K562 (cell line): ENCODE data around the gene EBI3.

Experiments used
- CTCF ChIP-seq, 3 experiments: IDR thresholded peaks in 2 of 3; conservative IDR thresholded peaks in 1 of 3; 2 replicates each; pipeline ENCODE4 v1.5.1; 2011 to 2012; ENCODE audit warnings: low read length in 3 of 3, mild to moderate bottlenecking in 3 of 3, control low read depth in 2 of 3, improper control_type of control experiment in 1 of 3, inconsistent platforms in 1 of 3, low read depth in 1 of 3, mixed read lengths in 1 of 3, moderate library complexity in 1 of 3; ENCODE audit not compliant: insufficient read depth in 2 of 3
- FIP1L1 ChIP-seq: fragments of 200-400 bp; formaldehyde crosslinking; IDR thresholded peaks from 2 replicates; pipeline ENCODE4 v1.6.1; 2018; ENCODE audit warnings: mild to moderate bottlenecking, low read depth, low read length; ENCODE audit not compliant: poor library complexity, severe bottlenecking
- HDAC6 ChIP-seq: IDR thresholded peaks from 2 replicates; pipeline ENCODE4 v1.6.1; 2012; ENCODE audit warnings: low read depth, mild to moderate bottlenecking, control low read depth, inconsistent platforms, low read length, moderate library complexity
- NCOR1 ChIP-seq: fragments of 450-650 bp; IDR thresholded peaks from 2 replicates; pipeline ENCODE4 v1.6.1; 2016; ENCODE audit warnings: mild to moderate bottlenecking, moderate library complexity
- NFE2L1 ChIP-seq: fragments of 450-650 bp; IDR thresholded peaks from 2 replicates; pipeline ENCODE4 v1.6.1; 2016; ENCODE audit warnings: missing genetic modification characterization, low read depth, mild to moderate bottlenecking, missing compliant biosample characterization, moderate library complexity, borderline replicate concordance
- POLR2A ChIP-seq: fragments of 450-650 bp; conservative IDR thresholded peaks from 2 replicates; pipeline ENCODE4 v1.6.1; 2016
- PREB ChIP-seq: sonication (generic); formaldehyde crosslinking; IDR thresholded peaks from 2 replicates; pipeline ENCODE4 v1.8.1; 2023; ENCODE audit warnings: mild to moderate bottlenecking, missing genetic modification reagents
- RBFOX2 ChIP-seq: fragments of 200-400 bp; formaldehyde crosslinking; IDR thresholded peaks from 2 replicates; pipeline ENCODE4 v1.6.1; 2017; ENCODE audit warnings: low read depth, mild to moderate bottlenecking, low read length, moderate library complexity
- SAFB ChIP-seq: fragments of 200-400 bp; formaldehyde crosslinking; IDR thresholded peaks from 2 replicates; pipeline ENCODE4 v1.6.1; 2017; ENCODE audit warnings: low read depth, low read length, borderline replicate concordance
- TAF1 ChIP-seq: IDR thresholded peaks from 2 replicates; pipeline ENCODE4 v1.6.1; 2011; ENCODE audit warnings: mild to moderate bottlenecking, low read length, moderate library complexity; ENCODE audit not compliant: insufficient read depth, control insufficient read depth, severe bottlenecking; ENCODE audit errors: extremely low read depth
- ZNF274 ChIP-seq: IDR thresholded peaks from 2 replicates; pipeline ENCODE4 v1.6.1; 2011; ENCODE audit warnings: low read depth, mild to moderate bottlenecking, low read length, moderate library complexity, borderline replicate concordance
- ZNF507 ChIP-seq: conservative IDR thresholded peaks from 2 replicates; pipeline ENCODE4 v1.6.1; 2017; ENCODE audit warnings: missing genetic modification characterization, missing compliant biosample characterization
- TF ChIP-seq, protein P1 (sequence below), 2 experiments: fragments of 450-650 bp; formaldehyde crosslinking in 1 of 2; IDR thresholded peaks; 2 replicates each; pipeline versions ENCODE4 v1.4.0 to v1.6.1; 2014 to 2020; ENCODE audit warnings: mild to moderate bottlenecking in 2 of 2, borderline replicate concordance in 1 of 2, low read depth in 1 of 2
- TF ChIP-seq, protein P2 (sequence below), 2 experiments: fragments of 450-650 bp in 1 of 2; sonication (generic) in 1 of 2; formaldehyde crosslinking in 1 of 2; IDR thresholded peaks in 1 of 2; conservative IDR thresholded peaks in 1 of 2; 2 replicates each; pipeline versions ENCODE4 v1.6.1 to v1.8.1; 2016 to 2023; ENCODE audit warnings: mild to moderate bottlenecking in 2 of 2, moderate library complexity in 2 of 2, inconsistent platforms in 1 of 2, missing genetic modification reagents in 1 of 2

DNA sequence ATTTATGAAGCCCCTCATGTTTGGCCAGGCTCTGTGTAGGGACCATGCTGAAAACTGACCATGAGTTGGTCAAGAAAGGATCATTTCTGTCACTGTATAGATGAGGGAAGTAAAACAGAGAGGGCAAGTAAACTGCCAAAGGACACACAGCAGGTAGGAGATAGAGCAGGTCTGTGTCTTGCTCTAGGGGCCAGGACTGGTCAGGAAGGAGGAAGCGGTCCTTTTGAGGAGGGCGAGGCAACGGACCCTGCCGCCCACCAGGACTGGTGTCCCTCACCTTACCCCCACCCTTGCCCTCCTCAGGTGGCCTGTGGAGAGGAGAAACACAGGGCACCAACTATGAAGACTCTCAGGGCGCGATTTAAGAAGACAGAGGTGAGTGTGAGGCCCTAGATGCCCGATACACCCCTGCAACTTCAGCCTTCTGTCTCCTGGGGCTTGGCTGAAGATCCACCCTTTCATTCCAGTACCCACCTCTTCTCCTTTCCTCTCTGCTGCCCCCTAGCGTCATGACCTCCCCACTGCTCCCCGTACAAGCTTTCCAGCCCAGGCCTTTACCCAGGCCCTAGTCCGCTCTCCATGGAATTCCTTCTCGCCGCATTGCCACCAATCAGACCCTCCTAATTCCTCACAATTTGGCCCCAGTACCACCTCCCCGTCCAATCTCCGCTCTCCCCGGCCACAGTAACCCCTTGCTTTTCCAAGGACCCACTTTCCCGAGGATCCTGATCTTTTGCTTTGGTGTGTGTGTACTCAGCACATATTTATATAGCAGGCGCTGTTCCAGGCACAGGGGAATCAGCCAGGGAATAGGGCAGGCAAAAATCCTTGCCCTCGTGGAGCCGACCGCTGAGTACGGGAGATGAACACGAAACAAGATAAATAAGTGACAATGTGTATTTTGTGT lies 43.0 kb upstream of the EBI3 start:
- TF ChIP-seq RBFOX2 = no peak
- TF ChIP-seq ZNF507 (tag) = no peak
- TF ChIP-seq ZNF274 = no peak
- peak; percentile 85 to 94 (median 89) for TF ChIP-seq CTCF (IDR thresholded peaks at IDR 0.05 in 2 of 3, conservative IDR thresholded peaks at IDR 0.05 in 1 of 3; ENCODE audit: insufficient read depth in 2 of 3, low read depth in 1 of 3, low read length in 3 of 3)
- TF ChIP-seq PREB = no peak
- TF ChIP-seq, protein P1, sequence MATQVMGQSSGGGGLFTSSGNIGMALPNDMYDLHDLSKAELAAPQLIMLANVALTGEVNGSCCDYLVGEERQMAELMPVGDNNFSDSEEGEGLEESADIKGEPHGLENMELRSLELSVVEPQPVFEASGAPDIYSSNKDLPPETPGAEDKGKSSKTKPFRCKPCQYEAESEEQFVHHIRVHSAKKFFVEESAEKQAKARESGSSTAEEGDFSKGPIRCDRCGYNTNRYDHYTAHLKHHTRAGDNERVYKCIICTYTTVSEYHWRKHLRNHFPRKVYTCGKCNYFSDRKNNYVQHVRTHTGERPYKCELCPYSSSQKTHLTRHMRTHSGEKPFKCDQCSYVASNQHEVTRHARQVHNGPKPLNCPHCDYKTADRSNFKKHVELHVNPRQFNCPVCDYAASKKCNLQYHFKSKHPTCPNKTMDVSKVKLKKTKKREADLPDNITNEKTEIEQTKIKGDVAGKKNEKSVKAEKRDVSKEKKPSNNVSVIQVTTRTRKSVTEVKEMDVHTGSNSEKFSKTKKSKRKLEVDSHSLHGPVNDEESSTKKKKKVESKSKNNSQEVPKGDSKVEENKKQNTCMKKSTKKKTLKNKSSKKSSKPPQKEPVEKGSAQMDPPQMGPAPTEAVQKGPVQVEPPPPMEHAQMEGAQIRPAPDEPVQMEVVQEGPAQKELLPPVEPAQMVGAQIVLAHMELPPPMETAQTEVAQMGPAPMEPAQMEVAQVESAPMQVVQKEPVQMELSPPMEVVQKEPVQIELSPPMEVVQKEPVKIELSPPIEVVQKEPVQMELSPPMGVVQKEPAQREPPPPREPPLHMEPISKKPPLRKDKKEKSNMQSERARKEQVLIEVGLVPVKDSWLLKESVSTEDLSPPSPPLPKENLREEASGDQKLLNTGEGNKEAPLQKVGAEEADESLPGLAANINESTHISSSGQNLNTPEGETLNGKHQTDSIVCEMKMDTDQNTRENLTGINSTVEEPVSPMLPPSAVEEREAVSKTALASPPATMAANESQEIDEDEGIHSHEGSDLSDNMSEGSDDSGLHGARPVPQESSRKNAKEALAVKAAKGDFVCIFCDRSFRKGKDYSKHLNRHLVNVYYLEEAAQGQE (IDR thresholded peaks at IDR 0.05; ENCODE audit: borderline replicate concordance) = peak; percentile 66
- TF ChIP-seq, protein P1 (CRISPR knock-in tag; IDR thresholded peaks at IDR 0.05; ENCODE audit: low read depth) = no peak
- TF ChIP-seq FIP1L1 = no peak
- TF ChIP-seq, protein P2, sequence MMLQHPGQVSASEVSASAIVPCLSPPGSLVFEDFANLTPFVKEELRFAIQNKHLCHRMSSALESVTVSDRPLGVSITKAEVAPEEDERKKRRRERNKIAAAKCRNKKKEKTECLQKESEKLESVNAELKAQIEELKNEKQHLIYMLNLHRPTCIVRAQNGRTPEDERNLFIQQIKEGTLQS (IDR thresholded peaks at IDR 0.05) = no peak
- TF ChIP-seq, protein P2 (CRISPR knock-in tag; conservative IDR thresholded peaks at IDR 0.05) = no peak
- TF ChIP-seq POLR2A = no peak
- TF ChIP-seq TAF1 = no peak
- no peak for TF ChIP-seq NFE2L1
- no peak for TF ChIP-seq SAFB
- no peak for TF ChIP-seq HDAC6
- TF ChIP-seq NCOR1 = no peak
